WTC11 (cell line): ENCODE data around the gene ZNF407. TPM values are rescaled to one million over a fixed set of nuclear protein-coding genes. Genes with fewer than 3 reads are reported as not detected.

Experiments
- ATAC-seq: fragments of 200-7000 bp; cut with Tn5 transposase; 2 replicates; pipeline ENCODE4 v1.10.0; 2021; ENCODE audit warnings: mild to moderate bottlenecking, moderate library complexity
- CTCF ChIA-PET: fragments of 300-600 bp; sonication (Branson Sonifier 250); formaldehyde crosslinking; loops from one replicate; lab custom pipeline; 2021; ENCODE audit warnings: antibody characterized with exemption; lab: Charles Lee
- POLR2A ChIA-PET: fragments of 350-600 bp; sonication (Branson Sonifier 250); formaldehyde crosslinking; loops from one replicate; lab custom pipeline; 2021; ENCODE audit warnings: antibody characterized with exemption; lab: Charles Lee
- DNase-seq: peaks from one replicate; pipeline ENCODE4 v3.0.0; 2021; ENCODE audit warnings: low spot score
- H3K27ac Mint-ChIP-seq: 2 replicates; pipeline ENCODE4 v1.8.0; 2021; ENCODE audit warnings: mixed read lengths
- H3K27me3 Mint-ChIP-seq: 2 replicates; pipeline ENCODE4 v1.8.0; 2021; ENCODE audit warnings: low read depth, mild to moderate bottlenecking, moderate library complexity, mixed read lengths
- H3K36me3 Mint-ChIP-seq: 2 replicates; pipeline ENCODE4 v1.8.0; 2021; ENCODE audit warnings: mixed read lengths
- H3K4me1 Mint-ChIP-seq: 2 replicates; pipeline ENCODE4 v1.8.0; 2022; ENCODE audit warnings: mixed read lengths
- H3K4me3 Mint-ChIP-seq: 2 replicates; pipeline ENCODE4 v1.8.0; 2021; ENCODE audit warnings: mild to moderate bottlenecking, moderate library complexity, mixed read lengths
- H3K9me3 Mint-ChIP-seq: 2 replicates; pipeline ENCODE4 v1.8.0; 2021; ENCODE audit warnings: mixed read lengths
- IRF2 ChIP-seq: sonication (generic); formaldehyde crosslinking; IDR thresholded peaks from 2 replicates; pipeline ENCODE4 v1.8.0; 2022; ENCODE audit warnings: low read depth, missing genetic modification reagents, borderline replicate concordance
- JUN ChIP-seq: sonication (generic); formaldehyde crosslinking; IDR thresholded peaks from 2 replicates; pipeline ENCODE4 v1.8.0; 2023; ENCODE audit warnings: mild to moderate bottlenecking, missing genetic modification reagents
- MXD4 ChIP-seq: fragments of 250-450 bp; sonication (Bioruptor Pico); IDR thresholded peaks from 2 replicates; pipeline ENCODE4 v1.8.0; 2021; ENCODE audit warnings: mild to moderate bottlenecking, moderate library complexity, borderline replicate concordance
- NFYB ChIP-seq: sonication (generic); formaldehyde crosslinking; conservative IDR thresholded peaks from 2 replicates; pipeline ENCODE4 v1.8.0; 2022; ENCODE audit warnings: low read depth, missing genetic modification reagents
- NR1H2 ChIP-seq: sonication (generic); formaldehyde crosslinking; IDR thresholded peaks from 2 replicates; pipeline ENCODE4 v1.9.0; 2021; ENCODE audit warnings: mild to moderate bottlenecking, moderate library complexity, missing genetic modification reagents
- SP1 ChIP-seq: sonication (generic); formaldehyde crosslinking; conservative IDR thresholded peaks from 2 replicates; pipeline ENCODE4 v1.8.1; 2022; ENCODE audit warnings: missing genetic modification reagents
- total RNA-seq: library from RNA; stranded (reverse); gene quantifications from 3 replicates; pipeline ENCODE4 v1.2.3, GENCODE V29; 2021
- TF ChIP-seq, protein P1 (sequence below): sonication (generic); formaldehyde crosslinking; IDR thresholded peaks from 2 replicates; pipeline ENCODE4 v1.8.0; 2022; ENCODE audit warnings: missing genetic modification reagents
- TF ChIP-seq, protein P2 (sequence below): sonication (generic); formaldehyde crosslinking; IDR thresholded peaks from 2 replicates; pipeline ENCODE4 v1.8.0; 2023; ENCODE audit warnings: mild to moderate bottlenecking, missing genetic modification reagents
- TF ChIP-seq, protein P3 (sequence below): sonication (generic); formaldehyde crosslinking; IDR thresholded peaks from 2 replicates; pipeline ENCODE4 v1.8.1; 2023; ENCODE audit warnings: mild to moderate bottlenecking, missing genetic modification reagents, moderate library complexity
- TF ChIP-seq, protein P4 (sequence below): fragments of 200-600 bp; IDR thresholded peaks from 2 replicates; pipeline ENCODE4 v1.8.0; 2022; ENCODE audit warnings: antibody characterized with exemption
- TF ChIP-seq, protein P5 (sequence below): sonication (generic); formaldehyde crosslinking; conservative IDR thresholded peaks from 2 replicates; pipeline ENCODE4 v1.8.1; 2023; ENCODE audit warnings: mild to moderate bottlenecking, low read depth, missing genetic modification reagents, moderate library complexity
- TF ChIP-seq, protein P6 (sequence below): sonication (generic); formaldehyde crosslinking; IDR thresholded peaks from 2 replicates; pipeline ENCODE4 v1.8.0; 2022; ENCODE audit warnings: mild to moderate bottlenecking, missing genetic modification reagents

ZNF407 gene
- total RNA-seq, 1 experiment from 2014 or later: 6.5 TPM

DNA sequence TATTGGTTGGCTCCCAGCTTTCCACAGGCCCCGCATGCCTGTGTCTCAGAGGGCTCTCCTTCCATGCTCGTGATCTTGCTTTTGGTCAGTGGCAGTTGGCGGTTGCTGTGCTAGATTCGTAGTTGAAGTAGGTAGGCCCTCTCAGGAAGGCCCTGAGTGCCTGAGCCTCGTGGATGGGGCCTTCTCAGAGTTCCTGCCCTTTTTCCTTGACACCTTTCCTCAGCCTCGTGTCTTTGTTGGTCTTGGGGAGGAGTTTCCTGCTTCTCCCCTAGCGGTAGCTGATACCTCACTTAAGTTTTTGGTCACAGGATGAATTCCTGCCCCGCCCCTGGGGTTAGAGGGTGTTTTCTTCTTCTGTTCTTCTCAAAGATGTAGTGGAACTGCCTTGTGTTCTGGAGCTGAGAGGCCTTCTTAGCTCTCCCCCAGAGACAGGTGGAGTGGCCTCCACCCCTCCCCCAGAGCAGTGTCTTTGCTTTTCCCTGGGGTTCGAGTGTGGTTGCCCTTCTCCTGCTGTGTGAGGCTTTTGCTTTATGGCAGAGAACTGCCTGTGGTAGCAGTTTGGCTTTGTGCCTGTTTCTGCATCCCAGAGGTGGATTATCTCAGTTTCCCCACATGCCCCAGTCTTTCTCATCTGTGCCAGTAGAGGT, 94.8 kb downstream of the ZNF407 start (continued):
- TF ChIP-seq, protein P1, sequence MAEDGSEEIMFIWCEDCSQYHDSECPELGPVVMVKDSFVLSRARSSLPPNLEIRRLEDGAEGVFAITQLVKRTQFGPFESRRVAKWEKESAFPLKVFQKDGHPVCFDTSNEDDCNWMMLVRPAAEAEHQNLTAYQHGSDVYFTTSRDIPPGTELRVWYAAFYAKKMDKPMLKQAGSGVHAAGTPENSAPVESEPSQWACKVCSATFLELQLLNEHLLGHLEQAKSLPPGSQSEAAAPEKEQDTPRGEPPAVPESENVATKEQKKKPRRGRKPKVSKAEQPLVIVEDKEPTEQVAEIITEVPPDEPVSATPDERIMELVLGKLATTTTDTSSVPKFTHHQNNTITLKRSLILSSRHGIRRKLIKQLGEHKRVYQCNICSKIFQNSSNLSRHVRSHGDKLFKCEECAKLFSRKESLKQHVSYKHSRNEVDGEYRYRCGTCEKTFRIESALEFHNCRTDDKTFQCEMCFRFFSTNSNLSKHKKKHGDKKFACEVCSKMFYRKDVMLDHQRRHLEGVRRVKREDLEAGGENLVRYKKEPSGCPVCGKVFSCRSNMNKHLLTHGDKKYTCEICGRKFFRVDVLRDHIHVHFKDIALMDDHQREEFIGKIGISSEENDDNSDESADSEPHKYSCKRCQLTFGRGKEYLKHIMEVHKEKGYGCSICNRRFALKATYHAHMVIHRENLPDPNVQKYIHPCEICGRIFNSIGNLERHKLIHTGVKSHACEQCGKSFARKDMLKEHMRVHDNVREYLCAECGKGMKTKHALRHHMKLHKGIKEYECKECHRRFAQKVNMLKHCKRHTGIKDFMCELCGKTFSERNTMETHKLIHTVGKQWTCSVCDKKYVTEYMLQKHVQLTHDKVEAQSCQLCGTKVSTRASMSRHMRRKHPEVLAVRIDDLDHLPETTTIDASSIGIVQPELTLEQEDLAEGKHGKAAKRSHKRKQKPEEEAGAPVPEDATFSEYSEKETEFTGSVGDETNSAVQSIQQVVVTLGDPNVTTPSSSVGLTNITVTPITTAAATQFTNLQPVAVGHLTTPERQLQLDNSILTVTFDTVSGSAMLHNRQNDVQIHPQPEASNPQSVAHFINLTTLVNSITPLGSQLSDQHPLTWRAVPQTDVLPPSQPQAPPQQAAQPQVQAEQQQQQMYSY (CRISPR knock-in tag): no peak

DNA sequence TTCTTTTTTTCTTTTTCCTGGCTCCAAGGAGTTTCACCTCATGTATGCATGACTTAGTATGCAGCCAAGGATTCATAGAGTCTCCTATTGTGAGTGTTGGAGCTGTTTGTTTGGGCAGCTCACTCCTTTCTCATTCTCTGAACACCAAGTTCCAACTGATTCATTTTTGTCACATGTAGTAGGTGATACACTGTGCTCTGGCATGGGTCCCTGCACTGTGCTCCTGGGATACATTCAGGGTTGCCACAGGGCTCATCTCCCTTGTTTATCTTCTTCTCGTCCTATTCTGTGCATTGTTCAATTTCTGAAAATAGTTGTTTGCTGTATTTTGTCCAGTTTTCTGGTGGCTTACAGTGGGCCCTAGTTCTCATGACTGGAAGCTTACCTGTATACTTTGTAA, 96.8 kb downstream of the ZNF407 start:
- Mint-ChIP-seq H3K4me3 (no peak overlapping the region), H3K27ac (no peak overlapping the region), H3K27me3 (no peaks in the 10 kb centered on the region)
- no peak for TF ChIP-seq NR1H2
- TF ChIP-seq, protein P2, sequence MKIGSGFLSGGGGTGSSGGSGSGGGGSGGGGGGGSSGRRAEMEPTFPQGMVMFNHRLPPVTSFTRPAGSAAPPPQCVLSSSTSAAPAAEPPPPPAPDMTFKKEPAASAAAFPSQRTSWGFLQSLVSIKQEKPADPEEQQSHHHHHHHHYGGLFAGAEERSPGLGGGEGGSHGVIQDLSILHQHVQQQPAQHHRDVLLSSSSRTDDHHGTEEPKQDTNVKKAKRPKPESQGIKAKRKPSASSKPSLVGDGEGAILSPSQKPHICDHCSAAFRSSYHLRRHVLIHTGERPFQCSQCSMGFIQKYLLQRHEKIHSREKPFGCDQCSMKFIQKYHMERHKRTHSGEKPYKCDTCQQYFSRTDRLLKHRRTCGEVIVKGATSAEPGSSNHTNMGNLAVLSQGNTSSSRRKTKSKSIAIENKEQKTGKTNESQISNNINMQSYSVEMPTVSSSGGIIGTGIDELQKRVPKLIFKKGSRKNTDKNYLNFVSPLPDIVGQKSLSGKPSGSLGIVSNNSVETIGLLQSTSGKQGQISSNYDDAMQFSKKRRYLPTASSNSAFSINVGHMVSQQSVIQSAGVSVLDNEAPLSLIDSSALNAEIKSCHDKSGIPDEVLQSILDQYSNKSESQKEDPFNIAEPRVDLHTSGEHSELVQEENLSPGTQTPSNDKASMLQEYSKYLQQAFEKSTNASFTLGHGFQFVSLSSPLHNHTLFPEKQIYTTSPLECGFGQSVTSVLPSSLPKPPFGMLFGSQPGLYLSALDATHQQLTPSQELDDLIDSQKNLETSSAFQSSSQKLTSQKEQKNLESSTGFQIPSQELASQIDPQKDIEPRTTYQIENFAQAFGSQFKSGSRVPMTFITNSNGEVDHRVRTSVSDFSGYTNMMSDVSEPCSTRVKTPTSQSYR (CRISPR knock-in tag): no peak
- TF ChIP-seq, protein P3, sequence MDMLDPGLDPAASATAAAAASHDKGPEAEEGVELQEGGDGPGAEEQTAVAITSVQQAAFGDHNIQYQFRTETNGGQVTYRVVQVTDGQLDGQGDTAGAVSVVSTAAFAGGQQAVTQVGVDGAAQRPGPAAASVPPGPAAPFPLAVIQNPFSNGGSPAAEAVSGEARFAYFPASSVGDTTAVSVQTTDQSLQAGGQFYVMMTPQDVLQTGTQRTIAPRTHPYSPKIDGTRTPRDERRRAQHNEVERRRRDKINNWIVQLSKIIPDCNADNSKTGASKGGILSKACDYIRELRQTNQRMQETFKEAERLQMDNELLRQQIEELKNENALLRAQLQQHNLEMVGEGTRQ: no peak
- TF ChIP-seq MXD4 (CRISPR knock-in tag): no peak
- TF ChIP-seq, protein P4, sequence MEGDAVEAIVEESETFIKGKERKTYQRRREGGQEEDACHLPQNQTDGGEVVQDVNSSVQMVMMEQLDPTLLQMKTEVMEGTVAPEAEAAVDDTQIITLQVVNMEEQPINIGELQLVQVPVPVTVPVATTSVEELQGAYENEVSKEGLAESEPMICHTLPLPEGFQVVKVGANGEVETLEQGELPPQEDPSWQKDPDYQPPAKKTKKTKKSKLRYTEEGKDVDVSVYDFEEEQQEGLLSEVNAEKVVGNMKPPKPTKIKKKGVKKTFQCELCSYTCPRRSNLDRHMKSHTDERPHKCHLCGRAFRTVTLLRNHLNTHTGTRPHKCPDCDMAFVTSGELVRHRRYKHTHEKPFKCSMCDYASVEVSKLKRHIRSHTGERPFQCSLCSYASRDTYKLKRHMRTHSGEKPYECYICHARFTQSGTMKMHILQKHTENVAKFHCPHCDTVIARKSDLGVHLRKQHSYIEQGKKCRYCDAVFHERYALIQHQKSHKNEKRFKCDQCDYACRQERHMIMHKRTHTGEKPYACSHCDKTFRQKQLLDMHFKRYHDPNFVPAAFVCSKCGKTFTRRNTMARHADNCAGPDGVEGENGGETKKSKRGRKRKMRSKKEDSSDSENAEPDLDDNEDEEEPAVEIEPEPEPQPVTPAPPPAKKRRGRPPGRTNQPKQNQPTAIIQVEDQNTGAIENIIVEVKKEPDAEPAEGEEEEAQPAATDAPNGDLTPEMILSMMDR: no peak
- TF ChIP-seq, protein P1 (CRISPR knock-in tag): no peak
- TF ChIP-seq SP1: no peak
- TF ChIP-seq IRF2 (CRISPR knock-in tag): no peak
- no peak for TF ChIP-seq JUN (CRISPR knock-in tag)
- TF ChIP-seq, protein P5, sequence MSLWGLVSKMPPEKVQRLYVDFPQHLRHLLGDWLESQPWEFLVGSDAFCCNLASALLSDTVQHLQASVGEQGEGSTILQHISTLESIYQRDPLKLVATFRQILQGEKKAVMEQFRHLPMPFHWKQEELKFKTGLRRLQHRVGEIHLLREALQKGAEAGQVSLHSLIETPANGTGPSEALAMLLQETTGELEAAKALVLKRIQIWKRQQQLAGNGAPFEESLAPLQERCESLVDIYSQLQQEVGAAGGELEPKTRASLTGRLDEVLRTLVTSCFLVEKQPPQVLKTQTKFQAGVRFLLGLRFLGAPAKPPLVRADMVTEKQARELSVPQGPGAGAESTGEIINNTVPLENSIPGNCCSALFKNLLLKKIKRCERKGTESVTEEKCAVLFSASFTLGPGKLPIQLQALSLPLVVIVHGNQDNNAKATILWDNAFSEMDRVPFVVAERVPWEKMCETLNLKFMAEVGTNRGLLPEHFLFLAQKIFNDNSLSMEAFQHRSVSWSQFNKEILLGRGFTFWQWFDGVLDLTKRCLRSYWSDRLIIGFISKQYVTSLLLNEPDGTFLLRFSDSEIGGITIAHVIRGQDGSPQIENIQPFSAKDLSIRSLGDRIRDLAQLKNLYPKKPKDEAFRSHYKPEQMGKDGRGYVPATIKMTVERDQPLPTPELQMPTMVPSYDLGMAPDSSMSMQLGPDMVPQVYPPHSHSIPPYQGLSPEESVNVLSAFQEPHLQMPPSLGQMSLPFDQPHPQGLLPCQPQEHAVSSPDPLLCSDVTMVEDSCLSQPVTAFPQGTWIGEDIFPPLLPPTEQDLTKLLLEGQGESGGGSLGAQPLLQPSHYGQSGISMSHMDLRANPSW: no peak
- TF ChIP-seq NFYB (CRISPR knock-in tag): no peak
- TF ChIP-seq, protein P6, sequence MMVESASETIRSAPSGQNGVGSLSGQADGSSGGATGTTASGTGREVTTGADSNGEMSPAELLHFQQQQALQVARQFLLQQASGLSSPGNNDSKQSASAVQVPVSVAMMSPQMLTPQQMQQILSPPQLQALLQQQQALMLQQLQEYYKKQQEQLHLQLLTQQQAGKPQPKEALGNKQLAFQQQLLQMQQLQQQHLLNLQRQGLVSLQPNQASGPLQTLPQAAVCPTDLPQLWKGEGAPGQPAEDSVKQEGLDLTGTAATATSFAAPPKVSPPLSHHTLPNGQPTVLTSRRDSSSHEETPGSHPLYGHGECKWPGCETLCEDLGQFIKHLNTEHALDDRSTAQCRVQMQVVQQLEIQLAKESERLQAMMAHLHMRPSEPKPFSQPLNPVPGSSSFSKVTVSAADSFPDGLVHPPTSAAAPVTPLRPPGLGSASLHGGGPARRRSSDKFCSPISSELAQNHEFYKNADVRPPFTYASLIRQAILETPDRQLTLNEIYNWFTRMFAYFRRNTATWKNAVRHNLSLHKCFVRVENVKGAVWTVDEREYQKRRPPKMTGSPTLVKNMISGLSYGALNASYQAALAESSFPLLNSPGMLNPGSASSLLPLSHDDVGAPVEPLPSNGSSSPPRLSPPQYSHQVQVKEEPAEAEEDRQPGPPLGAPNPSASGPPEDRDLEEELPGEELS (CRISPR knock-in tag): no peak
- TF ChIP-seq, all 79 proteins: peak for 0
- ChIA-PET POLR2A (interaction anchor here (0.7 kb wide), 1 partner anchor 482 kb away, joined by 3 read pairs; no protein-coding TSS in a partner anchor), CTCF (no interaction called here)
- ATAC-seq (no peak), DNase-seq (no peak)
- Mint-ChIP-seq H3K36me3 (no peaks in the 10 kb centered on the region), H3K9me3 (no peaks in the 10 kb centered on the region), H3K4me1 (peaks cover 9% of the 10 kb centered on the region)
